ENCODE measurements around the gene PKDREJ.
A peak's percentile ranks its signal among the peaks of the same experiment; 100 is the strongest.

The PKDREJ gene

DNA sequence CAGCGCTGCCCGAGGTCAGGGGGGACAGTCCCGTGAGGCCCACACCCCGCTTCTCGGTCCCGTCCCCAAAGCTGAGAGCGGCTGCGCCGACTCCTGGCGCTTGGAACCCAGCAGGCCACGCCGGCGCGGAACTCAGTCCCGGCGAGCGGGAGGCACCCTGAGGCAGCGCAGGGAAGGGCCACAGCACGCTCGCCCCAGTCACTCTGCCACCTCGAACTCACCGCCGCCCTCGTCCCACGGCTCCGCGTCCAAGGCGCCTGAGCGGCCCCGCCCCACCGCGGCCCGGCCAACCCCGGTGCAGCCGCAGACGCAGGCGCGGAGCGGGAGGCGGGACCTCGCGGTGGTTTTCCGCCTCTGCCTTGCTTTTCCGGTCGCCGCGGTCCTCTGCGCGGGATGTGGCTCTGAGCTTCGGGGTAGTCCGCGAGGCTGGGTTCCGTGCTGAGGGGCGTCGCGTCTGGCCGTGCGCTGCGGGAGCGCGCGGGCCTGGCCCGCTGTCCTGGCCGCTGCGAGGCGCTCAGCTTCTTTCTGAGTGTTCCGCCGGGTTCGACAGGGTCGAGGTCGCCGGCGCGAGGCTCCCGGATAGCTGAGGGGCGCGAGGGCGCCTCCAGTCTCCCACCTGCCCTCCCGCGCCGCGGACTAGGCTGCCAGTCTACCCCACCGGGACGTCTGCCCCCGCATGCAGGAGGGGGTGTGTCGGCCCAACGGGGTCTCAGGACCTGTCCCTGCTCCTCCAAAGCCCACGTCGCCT is 12.9 kb downstream of the PKDREJ start, which contains the start of gene CDPF1:
Gene CDPF1, minus strand, starts transcription at position 259 of the 748 bp plus-strand sequence. CDS start 2,009 bp downstream, outside the sequence.
- peak within 1 kb of the TSS; percentile 72 for H3K9ac ChIP-seq

GRCh38 chr22:46247443-46247975 is 15.6 kb downstream of the PKDREJ start:
- no peak overlapping the region for H3K27ac ChIP-seq
- no peaks in the 10 kb centered on the region for H3K36me3 ChIP-seq (ENCODE audit: control insufficient read depth, insufficient read depth, low read length)
- H3K4me2 ChIP-seq (ENCODE audit: low read length), result no peak overlapping the region
- H3K27me3 ChIP-seq (ENCODE audit: control insufficient read depth, insufficient read depth, low read length), result no peaks in the 10 kb centered on the region
- H3K79me2 ChIP-seq, result no peaks in the 10 kb centered on the region
- no peak overlapping the region for H3K4me3 ChIP-seq (ENCODE audit: low read depth, low read length)
- no peak overlapping the region for H3K9ac ChIP-seq
- TF ChIP-seq, protein P1, sequence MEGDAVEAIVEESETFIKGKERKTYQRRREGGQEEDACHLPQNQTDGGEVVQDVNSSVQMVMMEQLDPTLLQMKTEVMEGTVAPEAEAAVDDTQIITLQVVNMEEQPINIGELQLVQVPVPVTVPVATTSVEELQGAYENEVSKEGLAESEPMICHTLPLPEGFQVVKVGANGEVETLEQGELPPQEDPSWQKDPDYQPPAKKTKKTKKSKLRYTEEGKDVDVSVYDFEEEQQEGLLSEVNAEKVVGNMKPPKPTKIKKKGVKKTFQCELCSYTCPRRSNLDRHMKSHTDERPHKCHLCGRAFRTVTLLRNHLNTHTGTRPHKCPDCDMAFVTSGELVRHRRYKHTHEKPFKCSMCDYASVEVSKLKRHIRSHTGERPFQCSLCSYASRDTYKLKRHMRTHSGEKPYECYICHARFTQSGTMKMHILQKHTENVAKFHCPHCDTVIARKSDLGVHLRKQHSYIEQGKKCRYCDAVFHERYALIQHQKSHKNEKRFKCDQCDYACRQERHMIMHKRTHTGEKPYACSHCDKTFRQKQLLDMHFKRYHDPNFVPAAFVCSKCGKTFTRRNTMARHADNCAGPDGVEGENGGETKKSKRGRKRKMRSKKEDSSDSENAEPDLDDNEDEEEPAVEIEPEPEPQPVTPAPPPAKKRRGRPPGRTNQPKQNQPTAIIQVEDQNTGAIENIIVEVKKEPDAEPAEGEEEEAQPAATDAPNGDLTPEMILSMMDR (IDR thresholded peaks at IDR 0.05), result no peak
- no peaks in the 10 kb centered on the region for H3K9me3 ChIP-seq (ENCODE audit: control insufficient read depth, low read length)
- H2AFZ ChIP-seq, result no peak overlapping the region
- no peaks in the 10 kb centered on the region for H3K4me1 ChIP-seq

More for the DNA sequence above, 12.9 kb downstream of the PKDREJ start, which contains the start of gene CDPF1:
- Histone ChIP-seq H3K27ac (peak within 1 kb of the TSS; percentile 63), H3K4me3 (ENCODE audit: low read depth, low read length) (peak within 1 kb of the TSS; percentile 85), H3K9me3 (ENCODE audit: control insufficient read depth, low read length) (no peaks in the 10 kb centered on the region), H2AFZ (peak within 1 kb of the TSS; percentile 88), H3K36me3 (ENCODE audit: control insufficient read depth, insufficient read depth, low read length) (no peaks in the 10 kb centered on the region), H3K4me1 (no peaks in the 10 kb centered on the region), H3K27me3 (ENCODE audit: control insufficient read depth, insufficient read depth, low read length) (no peaks in the 10 kb centered on the region), H3K4me2 (ENCODE audit: low read length) (peak within 1 kb of the TSS; percentile 99), H3K79me2 (no peaks in the 10 kb centered on the region)
- TF ChIP-seq, protein P1 (IDR thresholded peaks at IDR 0.05), result no peak

- no peak overlapping the region for H3K4me2 ChIP-seq (ENCODE audit: low read length)
- H3K4me3 ChIP-seq (ENCODE audit: low read depth, low read length), result no peak overlapping the region
- no peak overlapping the region for H2AFZ ChIP-seq
- H3K9ac ChIP-seq, result no peak overlapping the region
- H3K27me3 ChIP-seq (ENCODE audit: control insufficient read depth, insufficient read depth, low read length), result no peaks in the 10 kb centered on the region
- H3K9me3 ChIP-seq (ENCODE audit: control insufficient read depth, low read length), result no peaks in the 10 kb centered on the region
- no peak overlapping the region for H3K27ac ChIP-seq
- no peaks in the 10 kb centered on the region for H3K4me1 ChIP-seq
- no peaks in the 10 kb centered on the region for H3K79me2 ChIP-seq
- TF ChIP-seq, protein P1 (IDR thresholded peaks at IDR 0.05), result no peak
- H3K36me3 ChIP-seq (ENCODE audit: control insufficient read depth, insufficient read depth, low read length), result no peaks in the 10 kb centered on the region
Observed at GRCh38 chr22:46246178-46246577, 17.0 kb downstream of the PKDREJ start.

- no peak overlapping the region for H3K4me3 ChIP-seq (ENCODE audit: low read depth, low read length)
- TF ChIP-seq, protein P1 (IDR thresholded peaks at IDR 0.05), result no peak
- H3K4me2 ChIP-seq (ENCODE audit: low read length), result no peak overlapping the region
- no peaks in the 10 kb centered on the region for H3K36me3 ChIP-seq (ENCODE audit: control insufficient read depth, insufficient read depth, low read length)
- no peak overlapping the region for H2AFZ ChIP-seq
- no peaks in the 10 kb centered on the region for H3K79me2 ChIP-seq
- no peak overlapping the region for H3K27ac ChIP-seq
- H3K27me3 ChIP-seq (ENCODE audit: control insufficient read depth, insufficient read depth, low read length), result no peaks in the 10 kb centered on the region
- no peak overlapping the region for H3K9ac ChIP-seq
- H3K4me1 ChIP-seq, result no peaks in the 10 kb centered on the region
- no peaks in the 10 kb centered on the region for H3K9me3 ChIP-seq (ENCODE audit: control insufficient read depth, low read length)
Observed at GRCh38 chr22:46245511-46245910, 17.6 kb downstream of the PKDREJ start.

Data from parathyroid adenoma (tissue), 2 donors.